Right ventricle myocardium superior (tissue), 1 donor: ENCODE results near the gene CHURC1. TPM values are rescaled to one million over a fixed set of nuclear protein-coding genes. Genes with fewer than 3 reads are reported as not detected.

Experiments used
- ATAC-seq: fragments of 200-7000 bp; cut with Tn5 transposase; one replicate; pipeline ENCODE4 v1.9.1; 2020; ENCODE audit warnings: mild to moderate bottlenecking; ENCODE audit not compliant: poor library complexity
- DNase-seq: peaks from one replicate; pipeline ENCODE4 v3.0.0-alpha.2; 2020
- intact Hi-C: fragments of 100-400 bp; cut with DNase I; formaldehyde crosslinking; loops from one replicate; pipeline ENCODE4 v1.11.2; 2022
- total RNA-seq: library from RNA; stranded (reverse); fragmentation: NEBNext Ultra II Directional; extraction: Animal tissue kit (Norgen Biotek cat#: 25700); gene quantifications from one replicate; pipeline ENCODE4 v1.2.1, GENCODE V29; 2021
- donor health status: DM: no; HTN: yes; CAD: no; lungs with severe emphysema.

The CHURC1 gene
- total RNA-seq, 1 donor from 2014 or later = 107 TPM

- ATAC-seq = no peak
- no peak for DNase-seq
Measured at GRCh38 chr14:64931123-64931522, 16.9 kb downstream of the CHURC1 start.

GRCh38 chr14:64932231-64932630 lies 18.0 kb downstream of the CHURC1 start:
- no peak for DNase-seq
- no peak for ATAC-seq
- intact Hi-C loops = no loop called here

More at GRCh38 chr14:64931123-64931522, 16.9 kb downstream of the CHURC1 start:
- intact Hi-C loops = no loop called here

GRCh38 chr14:64934338-64934929 lies 20.2 kb downstream of the CHURC1 start:
- DNase-seq (no peak), ATAC-seq (no peak)
- intact Hi-C loops = no loop called here

GRCh38 chr14:64935508-64935907 lies 21.3 kb downstream of the CHURC1 start:
- ATAC-seq = no peak
- DNase-seq = no peak
- intact Hi-C loops = no loop called here

GRCh38 chr14:64937171-64937820 lies 23.0 kb downstream of the CHURC1 start:
- ATAC-seq = peak; percentile 78
- intact Hi-C loops = no loop called here
- DNase-seq = no peak

GRCh38 chr14:64937821-64938193 lies 23.6 kb downstream of the CHURC1 start:
- ATAC-seq (peak; percentile 40), DNase-seq (no peak)
- intact Hi-C loops = no loop called here

- intact Hi-C loops = no loop called here
- no peak for ATAC-seq
Measured at GRCh38 chr14:64938972-64939816, 24.9 kb downstream of the CHURC1 start.

GRCh38 chr14:64939817-64940190 lies 25.5 kb downstream of the CHURC1 start:
- ATAC-seq (no peak), DNase-seq (no peak)
- intact Hi-C loops = no loop called here

More at GRCh38 chr14:64938972-64939816, 24.9 kb downstream of the CHURC1 start:
- no peak for DNase-seq

- ATAC-seq = no peak
- intact Hi-C loops = no loop called here
- no peak for DNase-seq
Measured at GRCh38 chr14:64940336-64940910, 26.2 kb downstream of the CHURC1 start.

GRCh38 chr14:64942531-64943111 lies 28.4 kb downstream of the CHURC1 start, which contains the start of gene GPX2:
Gene GPX2 (minus strand): TSS chr14:64942745. CDS start chr14:64942726, 19 bp downstream.
- DNase-seq (no peak), ATAC-seq (no peak)
- intact Hi-C loops = no loop called here

GRCh38 chr14:64943556-64943955 lies 29.3 kb downstream of the CHURC1 start:
- intact Hi-C loops = no loop called here
- DNase-seq (no peak), ATAC-seq (no peak)

- intact Hi-C loops = no loop called here
- no peak for ATAC-seq
Measured at GRCh38 chr14:64944041-64944440, 29.8 kb downstream of the CHURC1 start.

GRCh38 chr14:64944861-64945260 lies 30.6 kb downstream of the CHURC1 start:
- no peak for ATAC-seq

More at GRCh38 chr14:64944041-64944440, 29.8 kb downstream of the CHURC1 start:
- DNase-seq = no peak

GRCh38 chr14:64945431-64946178 lies 31.4 kb downstream of the CHURC1 start:
- ATAC-seq (no peak), DNase-seq (no peak)
- intact Hi-C loops = no loop called here

More at GRCh38 chr14:64944861-64945260, 30.6 kb downstream of the CHURC1 start:
- intact Hi-C loops = no loop called here
- DNase-seq = no peak

- intact Hi-C loops = no loop called here
- no peak for DNase-seq
- no peak for ATAC-seq
Measured at GRCh38 chr14:64946310-64947045, 32.2 kb downstream of the CHURC1 start.

GRCh38 chr14:64947710-64948611 lies 33.7 kb downstream of the CHURC1 start:
- DNase-seq (peak; percentile 67), ATAC-seq (peak; percentile 46)
- intact Hi-C loops = no loop called here
